PFSK-1 (cell line): ENCODE results near the gene SKI.

Experiments
- FOXP2 ChIP-seq: optimal IDR thresholded peaks from 2 replicates; pipeline ENCODE3; 2011; ENCODE audit warnings: borderline replicate concordance, control low read depth, inconsistent platforms; ENCODE audit not compliant: insufficient read depth; ENCODE audit errors: extremely low read length, extremely low read depth
- POLR2AphosphoS5 ChIP-seq: IDR thresholded peaks from 2 replicates; pipeline ENCODE4 v1.6.1; 2012; ENCODE audit warnings: low read depth, mild to moderate bottlenecking, control low read depth, low read length, moderate library complexity
- REST ChIP-seq, 2 experiments: IDR thresholded peaks; 2 replicates each; pipeline versions ENCODE4 v1.6.1 to v1.8.0; 2011 to 2012; ENCODE audit warnings: low read depth in 2 of 2, low read length in 2 of 2, control low read depth in 1 of 2, inconsistent platforms in 1 of 2, mild to moderate bottlenecking in 1 of 2, moderate library complexity in 1 of 2; ENCODE audit not compliant: insufficient read depth in 1 of 2
- SIN3A ChIP-seq: IDR thresholded peaks from 2 replicates; pipeline ENCODE4 v1.6.1; 2012; ENCODE audit warnings: mild to moderate bottlenecking, low read length, moderate library complexity, borderline replicate concordance; ENCODE audit not compliant: insufficient read depth
- TAF1 ChIP-seq: IDR thresholded peaks from 2 replicates; pipeline ENCODE4 v1.6.1; 2012; ENCODE audit warnings: low read length, control low read depth, borderline replicate concordance; ENCODE audit not compliant: insufficient read depth

SKI gene

DNA sequence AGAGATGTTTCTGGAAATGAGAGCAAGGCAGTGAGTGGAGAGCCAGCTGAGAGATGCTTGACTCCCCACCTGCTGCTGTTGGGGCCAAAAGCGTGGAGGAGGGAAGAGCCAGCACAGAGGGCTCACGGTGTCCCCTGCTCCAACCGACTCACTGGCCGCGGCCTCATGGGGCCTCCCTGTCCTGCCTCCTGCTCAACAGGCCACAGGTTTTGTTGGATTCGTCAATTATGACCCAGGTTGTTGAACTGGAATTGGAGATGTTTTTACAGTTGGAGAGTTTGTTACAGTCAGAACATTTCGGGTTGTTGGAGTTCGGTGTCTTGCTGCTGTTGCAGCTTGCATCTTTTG lies 21.4 kb downstream of the SKI start:
- TF ChIP-seq REST (IDR thresholded peaks at IDR 0.05; ENCODE audit: insufficient read depth in 1 of 2, low read depth in 2 of 2, low read length in 2 of 2) (no peak), SIN3A (no peak), POLR2AphosphoS5 (no peak), TAF1 (no peak), FOXP2 (no peak)

DNA sequence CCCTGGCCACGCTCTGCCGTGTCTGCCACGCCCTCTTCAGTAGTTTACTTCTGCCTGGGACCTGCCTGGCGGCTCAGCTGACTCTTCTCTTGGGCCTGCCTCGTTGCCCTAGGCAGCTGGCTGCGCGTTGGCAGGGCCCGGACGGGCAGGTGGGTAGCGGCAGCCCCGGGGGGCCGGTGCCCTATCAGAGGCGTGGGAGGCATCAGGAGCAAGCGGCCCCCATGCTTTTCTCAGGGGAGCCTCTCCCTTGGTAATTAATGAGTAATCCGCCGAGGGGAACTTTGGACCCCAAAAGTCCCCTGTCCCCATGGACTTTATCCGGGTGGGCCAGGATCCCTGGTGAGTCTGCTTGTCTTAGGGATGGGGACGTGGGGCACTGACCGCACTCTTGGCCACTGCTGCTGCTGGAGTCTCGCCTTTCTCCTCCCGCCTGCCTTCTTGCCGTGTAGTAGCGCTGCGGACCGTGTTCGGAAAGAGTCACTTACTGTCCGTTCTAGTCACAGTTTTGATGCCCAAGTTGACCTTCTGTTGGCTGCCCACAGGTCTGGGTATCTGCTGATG lies 22.7 kb downstream of the SKI start:
- TF ChIP-seq POLR2AphosphoS5 (no peak), SIN3A (no peak), REST (IDR thresholded peaks at IDR 0.05; ENCODE audit: insufficient read depth in 1 of 2, low read depth in 2 of 2, low read length in 2 of 2) (no peak), FOXP2 (no peak), TAF1 (no peak)

DNA sequence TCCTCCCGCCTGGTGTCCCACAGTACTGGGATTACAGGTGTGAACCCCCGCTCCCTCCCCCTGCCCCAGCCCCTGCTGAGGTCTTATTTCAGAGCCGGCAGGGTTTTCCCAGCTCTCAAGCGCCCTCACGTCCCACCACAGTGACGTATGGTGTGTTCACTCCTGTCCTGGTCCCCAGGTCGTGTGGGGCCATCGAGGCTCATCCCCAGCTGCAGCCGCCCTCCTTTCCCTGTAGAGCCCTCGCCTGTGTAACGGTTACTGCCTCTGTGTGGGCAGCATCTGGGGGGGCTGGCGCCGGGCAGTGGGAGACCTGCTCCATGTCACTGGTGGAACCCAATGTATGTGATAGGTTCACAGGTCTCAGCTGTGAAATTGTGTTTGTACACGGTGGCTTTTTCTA lies 23.2 kb downstream of the SKI start:
- TF ChIP-seq REST (IDR thresholded peaks at IDR 0.05; ENCODE audit: insufficient read depth in 1 of 2, low read depth in 2 of 2, low read length in 2 of 2) (no peak), TAF1 (no peak), SIN3A (no peak), FOXP2 (no peak), POLR2AphosphoS5 (no peak)

DNA sequence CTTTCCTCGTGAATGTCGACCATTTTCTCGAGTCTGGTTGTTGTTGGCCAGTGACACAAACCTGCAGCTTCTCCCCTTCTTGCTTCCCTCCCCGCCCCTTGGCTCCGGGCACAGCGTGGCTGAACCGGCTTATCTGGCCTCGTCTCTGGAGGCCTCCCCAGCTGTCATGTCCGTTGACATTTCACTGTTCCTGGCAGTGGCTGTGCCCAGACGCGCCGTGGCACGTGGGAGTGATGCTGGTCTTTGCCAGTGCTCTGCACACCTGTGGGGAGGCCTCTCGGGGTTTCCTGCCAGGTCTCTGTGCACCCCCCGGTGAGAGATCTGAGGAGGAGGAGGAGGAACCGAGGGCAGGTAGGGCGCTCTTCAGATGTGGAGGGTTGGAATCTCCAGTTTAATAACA lies 23.7 kb downstream of the SKI start:
- TF ChIP-seq TAF1 (no peak), REST (IDR thresholded peaks at IDR 0.05; ENCODE audit: insufficient read depth in 1 of 2, low read depth in 2 of 2, low read length in 2 of 2) (no peak), POLR2AphosphoS5 (no peak), SIN3A (no peak), FOXP2 (no peak)

- TF ChIP-seq REST (IDR thresholded peaks at IDR 0.05; ENCODE audit: insufficient read depth in 1 of 2, low read depth in 2 of 2, low read length in 2 of 2) (no peak), TAF1 (no peak), SIN3A (no peak), FOXP2 (no peak), POLR2AphosphoS5 (no peak)
Measured at GRCh38 chr1:2252423-2252822, 24.3 kb downstream of the SKI start.
